C4-2B (cell line): ENCODE data around the gene HSF5.

Source experiments
- CTCF ChIP-seq: fragments of 450-650 bp; conservative IDR thresholded peaks from 2 replicates; pipeline ENCODE4 v1.5.1; 2017; ENCODE audit warnings: mild to moderate bottlenecking
- ZFX ChIP-seq: fragments of 450-650 bp; IDR thresholded peaks from 2 replicates; pipeline ENCODE4 v1.6.1; 2017

- TF ChIP-seq CTCF (no peak), ZFX (no peak)
Observed at GRCh38 chr17:58532555-58532951, 44.3 kb upstream of the HSF5 start.
